ENCODE data around the gene UTP11.
A peak's percentile ranks its signal among the peaks of the same experiment; 100 is the strongest.

UTP11 gene

GRCh38 chr1:38025664-38026063 lies 13.1 kb downstream of the UTP11 start:
- no peak overlapping the region for H3K27ac ChIP-seq
- TF ChIP-seq ZFX (IDR thresholded peaks at IDR 0.05) = no peak
- TF ChIP-seq, protein P1, sequence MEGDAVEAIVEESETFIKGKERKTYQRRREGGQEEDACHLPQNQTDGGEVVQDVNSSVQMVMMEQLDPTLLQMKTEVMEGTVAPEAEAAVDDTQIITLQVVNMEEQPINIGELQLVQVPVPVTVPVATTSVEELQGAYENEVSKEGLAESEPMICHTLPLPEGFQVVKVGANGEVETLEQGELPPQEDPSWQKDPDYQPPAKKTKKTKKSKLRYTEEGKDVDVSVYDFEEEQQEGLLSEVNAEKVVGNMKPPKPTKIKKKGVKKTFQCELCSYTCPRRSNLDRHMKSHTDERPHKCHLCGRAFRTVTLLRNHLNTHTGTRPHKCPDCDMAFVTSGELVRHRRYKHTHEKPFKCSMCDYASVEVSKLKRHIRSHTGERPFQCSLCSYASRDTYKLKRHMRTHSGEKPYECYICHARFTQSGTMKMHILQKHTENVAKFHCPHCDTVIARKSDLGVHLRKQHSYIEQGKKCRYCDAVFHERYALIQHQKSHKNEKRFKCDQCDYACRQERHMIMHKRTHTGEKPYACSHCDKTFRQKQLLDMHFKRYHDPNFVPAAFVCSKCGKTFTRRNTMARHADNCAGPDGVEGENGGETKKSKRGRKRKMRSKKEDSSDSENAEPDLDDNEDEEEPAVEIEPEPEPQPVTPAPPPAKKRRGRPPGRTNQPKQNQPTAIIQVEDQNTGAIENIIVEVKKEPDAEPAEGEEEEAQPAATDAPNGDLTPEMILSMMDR (conservative IDR thresholded peaks at IDR 0.05) = no peak

DNA sequence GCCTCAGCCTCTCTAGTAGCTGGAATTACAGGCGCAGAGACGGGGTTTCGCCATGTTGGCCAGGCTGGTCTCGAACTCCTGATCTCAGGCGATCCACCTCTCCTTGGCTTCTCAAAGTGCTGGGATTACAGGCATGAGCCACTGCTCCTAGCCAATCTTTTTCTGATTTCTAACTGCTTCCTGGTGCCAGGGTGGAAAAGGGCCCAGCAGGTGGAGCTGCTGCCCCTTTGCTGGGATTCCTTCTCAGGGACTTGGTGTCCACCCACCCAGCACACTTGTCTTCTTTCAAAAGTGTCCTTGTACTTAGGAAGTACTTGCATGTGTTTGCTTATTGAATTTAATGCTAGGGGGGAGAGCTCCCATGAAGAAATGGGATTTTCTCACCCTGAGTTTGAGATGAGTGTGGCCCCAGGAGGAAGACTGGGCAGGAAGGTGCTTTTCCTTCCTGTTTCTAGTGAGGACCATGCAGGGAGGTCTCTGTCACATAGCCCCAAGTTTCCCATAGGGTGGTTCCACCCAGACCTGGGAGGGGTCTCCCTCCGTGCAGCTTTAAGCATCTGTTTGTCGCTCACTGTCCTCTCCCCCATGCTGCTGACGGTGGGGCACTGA lies 14.2 kb downstream of the UTP11 start:
- no peak for TF ChIP-seq ZFX (IDR thresholded peaks at IDR 0.05)
- TF ChIP-seq, protein P1 (conservative IDR thresholded peaks at IDR 0.05) = peak; percentile 77
- no peak overlapping the region for H3K27ac ChIP-seq

DNA sequence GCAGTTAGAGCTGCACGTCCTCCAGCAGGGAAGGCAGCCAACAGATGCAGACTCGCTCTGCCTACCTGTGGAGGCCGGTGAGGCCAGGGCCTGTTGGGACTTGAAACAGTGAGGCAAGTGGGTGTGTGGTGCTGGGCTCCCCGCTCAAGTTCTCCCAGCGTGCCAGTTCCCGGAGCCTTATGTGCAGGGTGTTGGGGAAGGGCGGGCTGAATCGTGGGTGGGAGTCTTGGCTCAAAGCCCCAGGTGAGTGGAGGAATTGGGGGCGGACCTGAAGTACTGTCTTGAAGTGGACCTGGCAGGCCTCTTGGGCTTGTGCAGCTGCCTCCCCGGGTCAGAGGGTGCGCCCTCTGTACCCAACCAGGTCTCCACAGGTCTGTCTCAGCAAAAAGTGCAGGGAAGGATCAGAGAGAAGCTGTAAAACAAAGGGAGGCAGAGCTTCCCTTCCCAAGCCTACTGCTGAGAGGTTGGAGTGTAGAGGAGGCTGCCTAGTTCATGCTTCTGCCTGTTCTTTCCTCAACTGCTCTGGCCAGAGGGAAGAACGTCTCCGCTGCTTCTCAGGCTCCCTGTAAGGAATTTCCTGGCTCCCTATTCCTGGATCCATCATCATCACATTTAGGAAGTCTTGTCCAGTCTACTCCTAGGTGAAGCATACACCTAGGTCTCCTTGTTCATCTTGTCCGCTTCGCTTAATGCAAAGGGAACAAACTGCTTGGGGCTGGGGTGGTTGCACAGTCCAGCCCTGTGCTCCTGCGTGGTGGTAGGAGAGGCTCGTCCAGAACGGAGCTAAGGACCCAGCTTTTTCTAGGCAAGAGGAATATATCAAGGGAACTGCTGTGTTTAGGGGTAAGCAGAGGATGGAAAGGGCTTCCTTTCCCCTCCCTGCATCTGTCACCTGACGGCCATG lies 14.9 kb downstream of the UTP11 start:
- TF ChIP-seq ZFX (IDR thresholded peaks at IDR 0.05) = no peak
- TF ChIP-seq, protein P1 (conservative IDR thresholded peaks at IDR 0.05) = no peak
- H3K27ac ChIP-seq = no peak overlapping the region

DNA sequence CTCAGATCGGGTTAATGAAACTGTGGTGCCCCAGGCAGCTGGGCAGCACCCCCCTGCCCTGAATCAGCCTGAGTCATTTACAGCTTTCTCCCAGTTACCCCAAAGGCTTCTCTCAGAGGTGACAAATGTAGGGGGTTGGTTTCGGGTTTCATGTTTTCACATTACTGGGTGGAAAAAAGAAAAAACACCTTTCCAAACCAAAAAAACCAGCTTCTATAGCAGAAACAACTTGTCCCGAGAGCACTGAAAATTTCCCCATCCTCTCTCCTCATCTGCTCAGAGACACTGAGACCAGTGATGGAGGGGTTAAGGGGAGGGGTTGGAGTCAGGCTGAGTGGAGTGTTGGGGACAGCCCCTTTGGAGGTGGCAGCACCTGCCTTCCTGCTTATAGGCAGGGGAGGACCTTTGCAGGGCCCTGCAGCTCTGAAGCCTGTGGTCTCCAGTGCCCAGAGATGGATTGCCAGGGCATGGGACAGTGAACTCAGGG lies 15.6 kb downstream of the UTP11 start:
- no peak for TF ChIP-seq ZFX (IDR thresholded peaks at IDR 0.05)
- TF ChIP-seq, protein P1 (conservative IDR thresholded peaks at IDR 0.05) = no peak
- H3K27ac ChIP-seq = no peak overlapping the region

GRCh38 chr1:38028671-38029070 lies 16.1 kb downstream of the UTP11 start:
- TF ChIP-seq ZFX (IDR thresholded peaks at IDR 0.05) = no peak
- TF ChIP-seq, protein P1 (conservative IDR thresholded peaks at IDR 0.05) = no peak
- H3K27ac ChIP-seq = no peak overlapping the region

- no peak overlapping the region for H3K27ac ChIP-seq
- TF ChIP-seq, protein P1 (conservative IDR thresholded peaks at IDR 0.05) = no peak
- no peak for TF ChIP-seq ZFX (IDR thresholded peaks at IDR 0.05)
Observed at GRCh38 chr1:38029081-38029681, 16.6 kb downstream of the UTP11 start.
